NT2/D1 (cell line): Measurements from ENCODE around the gene IQGAP1.
"Not testable (repeated sequence)": the region's sequence is repeated elsewhere in the genome, so short reads cannot be mapped to it uniquely, and the experiment has no call there.

Source experiments
- DNase-seq: peaks from one replicate; pipeline ENCODE4 v3.0.0-alpha.2; 2011; ENCODE audit warnings: low read depth, low spot score
- H3K27me3 ChIP-seq: 2 replicates; pipeline ENCODE4 v1.6.0; 2011; ENCODE audit warnings: mild to moderate bottlenecking; ENCODE audit not compliant: insufficient read length, insufficient read depth
- H3K36me3 ChIP-seq: 2 replicates; pipeline ENCODE4 v1.6.1; 2011; ENCODE audit warnings: mild to moderate bottlenecking, low read length, mixed read lengths; ENCODE audit not compliant: insufficient read depth, insufficient read length
- H3K4me1 ChIP-seq: 2 replicates; pipeline ENCODE4 v1.5.1; 2011; ENCODE audit not compliant: insufficient read depth, insufficient read length
- H3K4me3 ChIP-seq: 2 replicates; pipeline ENCODE4 v1.5.1; 2011; ENCODE audit warnings: low read depth; ENCODE audit not compliant: insufficient read length
- H3K9ac ChIP-seq: 2 replicates; pipeline ENCODE4 v1.6.0; 2011; ENCODE audit warnings: low read depth; ENCODE audit not compliant: insufficient read length
- H3K9me3 ChIP-seq: 2 replicates; pipeline ENCODE4 v1.5.1; 2011; ENCODE audit warnings: mild to moderate bottlenecking, low read length; ENCODE audit not compliant: insufficient read depth
- SUZ12 ChIP-seq: IDR thresholded peaks from 2 replicates; pipeline ENCODE4 v1.6.1; 2011; ENCODE audit not compliant: insufficient read length, insufficient read depth; ENCODE audit errors: extremely low read depth
- YY1 ChIP-seq: IDR thresholded peaks from 2 replicates; pipeline ENCODE4 v1.6.1; 2011; ENCODE audit not compliant: insufficient read length, insufficient read depth
- ZNF274 ChIP-seq: IDR thresholded peaks from 2 replicates; pipeline ENCODE4 v1.6.1; 2011; ENCODE audit warnings: mild to moderate bottlenecking, low read depth, low read length

IQGAP1 gene

DNA sequence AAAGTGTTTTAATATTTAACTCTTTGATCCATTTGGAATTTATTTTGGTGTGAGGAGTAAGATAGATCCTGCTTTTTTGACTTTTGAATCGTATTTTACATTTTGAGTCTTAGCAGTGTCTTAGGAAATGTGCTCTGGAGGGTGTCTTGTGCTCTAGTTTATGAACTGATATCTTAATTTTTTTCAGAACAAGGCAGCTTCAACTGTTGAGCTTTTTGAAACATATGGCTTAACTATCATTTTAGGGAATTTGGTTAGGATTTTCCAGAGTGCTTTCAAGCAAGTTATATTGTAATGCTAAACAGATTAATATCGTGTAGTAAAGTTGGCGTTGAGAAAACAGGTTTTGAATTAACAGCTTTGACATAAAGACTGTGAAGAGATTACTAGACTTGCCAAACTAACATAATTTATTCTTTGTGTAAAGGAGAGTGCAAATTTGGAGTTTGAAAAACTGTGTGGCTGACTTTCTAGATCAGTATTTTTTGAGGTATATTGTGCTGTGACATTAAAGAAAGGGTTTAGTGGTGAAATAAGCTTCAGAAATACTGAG is 17.1 kb downstream of the IQGAP1 start:
- Histone ChIP-seq H3K36me3 (peaks cover 10% of the 10 kb centered on the region), H3K4me1 (peaks cover 4% of the 10 kb centered on the region), H3K9me3 (no peaks in the 10 kb centered on the region), H3K4me3 (no peak overlapping the region), H3K27me3 (no peaks in the 10 kb centered on the region), H3K9ac (no peak overlapping the region)
- TF ChIP-seq SUZ12 (no peak), YY1 (no peak), ZNF274 (no peak)
- DNase-seq: no peak

DNA sequence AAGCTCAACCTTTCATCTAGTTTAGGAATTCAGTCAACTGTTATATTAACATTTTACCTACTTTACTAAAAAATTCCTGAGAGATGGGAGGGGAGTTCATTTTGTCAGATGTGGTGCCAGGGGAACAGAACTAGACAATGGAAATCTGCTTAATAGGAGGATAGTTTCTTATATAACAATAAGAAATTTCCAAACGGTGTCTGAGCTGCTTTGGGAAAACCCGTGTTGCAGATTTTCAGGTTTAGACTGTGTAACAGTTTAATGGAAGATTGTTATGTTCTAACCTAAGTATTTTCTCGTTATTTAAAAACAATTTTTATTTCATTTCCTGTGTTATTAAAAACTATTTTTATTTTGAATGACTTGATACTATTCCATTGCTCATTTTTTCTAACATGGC is 19.3 kb downstream of the IQGAP1 start:
- H3K4me3 ChIP-seq: no peak overlapping the region
- peaks cover 10% of the 10 kb centered on the region for H3K36me3 ChIP-seq
- H3K27me3 ChIP-seq: no peaks in the 10 kb centered on the region
- no peak overlapping the region for H3K9ac ChIP-seq
- no peaks in the 10 kb centered on the region for H3K9me3 ChIP-seq
- H3K4me1 ChIP-seq: no peaks in the 10 kb centered on the region
- DNase-seq: no peak
- TF ChIP-seq SUZ12: no peak
- TF ChIP-seq YY1: no peak
- no peak for TF ChIP-seq ZNF274

DNA sequence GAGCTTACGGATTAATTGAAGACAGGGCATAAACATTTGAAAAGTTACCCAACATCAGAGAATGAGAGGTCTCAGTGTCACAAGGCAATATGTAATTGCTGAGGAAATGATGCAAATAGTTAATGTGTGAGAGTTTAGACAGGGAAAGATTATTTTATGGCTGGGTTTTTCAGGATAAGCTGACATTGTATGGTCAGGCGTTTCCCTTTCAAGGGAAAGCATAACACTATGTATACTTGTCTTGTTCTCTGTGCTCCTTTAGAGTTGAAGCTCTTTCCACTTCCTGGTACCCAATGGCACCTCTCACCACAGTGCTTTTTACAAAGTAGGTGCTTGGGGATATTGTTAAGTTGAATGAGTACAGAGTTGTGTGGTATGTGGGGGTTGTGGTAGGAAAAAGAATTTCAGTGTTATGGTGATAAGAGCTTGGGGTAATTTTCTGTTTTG is 19.9 kb downstream of the IQGAP1 start:
- Histone ChIP-seq H3K27me3 (no peaks in the 10 kb centered on the region), H3K9ac (no peak overlapping the region), H3K36me3 (peaks cover 10% of the 10 kb centered on the region), H3K4me1 (peaks cover 2% of the 10 kb centered on the region), H3K9me3 (no peaks in the 10 kb centered on the region), H3K4me3 (no peak overlapping the region)
- DNase-seq: no peak
- TF ChIP-seq ZNF274: no peak
- no peak for TF ChIP-seq SUZ12
- no peak for TF ChIP-seq YY1

DNA sequence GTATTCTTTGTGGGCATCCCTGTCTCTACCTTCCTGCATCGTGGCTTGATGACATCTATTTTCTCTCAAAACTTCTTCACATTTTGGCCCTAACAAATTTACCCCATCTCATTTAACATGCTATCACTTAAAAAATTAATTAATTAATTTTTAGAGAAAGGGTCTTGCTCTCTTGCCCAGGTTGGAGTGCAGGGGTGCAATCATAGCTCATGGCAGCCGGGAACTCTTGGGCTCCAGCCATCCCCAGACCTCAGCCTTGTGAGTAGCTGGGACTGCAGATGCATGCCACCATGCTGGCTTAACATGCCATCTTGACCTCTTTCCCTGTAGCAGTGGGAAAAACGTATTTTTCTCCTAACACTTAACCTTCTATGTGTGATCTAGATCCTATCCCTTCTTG is 20.6 kb downstream of the IQGAP1 start:
- Histone ChIP-seq H3K9ac (no peak overlapping the region), H3K4me1 (peaks cover 2% of the 10 kb centered on the region), H3K27me3 (no peaks in the 10 kb centered on the region), H3K36me3 (peaks cover 8% of the 10 kb centered on the region), H3K4me3 (no peak overlapping the region), H3K9me3 (no peaks in the 10 kb centered on the region)
- TF ChIP-seq YY1 (no peak), ZNF274 (no peak), SUZ12 (no peak)
- DNase-seq: no peak

DNA sequence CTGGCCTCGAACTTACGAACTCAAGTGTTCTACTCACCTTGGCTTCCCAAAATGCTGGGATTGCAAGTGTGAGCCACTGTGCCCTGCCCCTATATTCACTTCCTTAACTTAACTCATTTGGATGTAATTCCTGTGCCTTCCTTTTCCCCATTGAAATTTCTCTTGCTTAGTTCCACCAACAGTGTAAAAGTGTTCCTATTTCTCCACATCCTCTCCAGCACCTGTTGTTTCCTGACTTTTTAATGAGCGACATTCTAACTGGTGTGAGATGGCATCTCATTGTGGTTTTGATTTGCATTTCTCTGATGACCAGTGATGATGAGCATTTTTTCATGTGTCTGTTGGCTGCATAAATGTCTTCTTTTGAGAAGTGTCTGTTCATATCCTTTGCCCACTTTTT is 21.5 kb downstream of the IQGAP1 start:
- not testable (repeated sequence) for H3K4me1 ChIP-seq, H3K27me3 ChIP-seq, DNase-seq, H3K4me3 ChIP-seq, H3K9me3 ChIP-seq, H3K36me3 ChIP-seq, H3K9ac ChIP-seq

DNA sequence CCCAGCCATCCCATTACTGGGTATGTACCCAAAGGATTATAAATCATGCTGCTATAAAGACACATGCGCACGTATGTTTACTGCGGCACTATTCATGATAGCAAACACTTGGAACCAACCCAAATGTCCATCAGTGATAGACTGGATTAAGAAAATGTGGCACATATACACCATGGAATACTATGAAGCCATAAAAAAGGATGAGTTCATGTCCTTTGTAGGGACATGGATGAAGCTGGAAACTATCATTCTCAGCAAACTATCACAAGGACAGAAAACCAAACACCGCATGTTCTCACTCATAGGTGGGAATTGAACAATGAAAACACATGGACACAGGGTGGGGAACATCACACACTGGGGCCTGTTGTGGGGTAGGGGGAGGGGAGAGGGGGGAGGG is 22.3 kb downstream of the IQGAP1 start:
- H3K4me3 ChIP-seq, H3K9ac ChIP-seq, H3K36me3 ChIP-seq, DNase-seq, H3K9me3 ChIP-seq, H3K4me1 ChIP-seq, H3K27me3 ChIP-seq: not testable (repeated sequence)

DNA sequence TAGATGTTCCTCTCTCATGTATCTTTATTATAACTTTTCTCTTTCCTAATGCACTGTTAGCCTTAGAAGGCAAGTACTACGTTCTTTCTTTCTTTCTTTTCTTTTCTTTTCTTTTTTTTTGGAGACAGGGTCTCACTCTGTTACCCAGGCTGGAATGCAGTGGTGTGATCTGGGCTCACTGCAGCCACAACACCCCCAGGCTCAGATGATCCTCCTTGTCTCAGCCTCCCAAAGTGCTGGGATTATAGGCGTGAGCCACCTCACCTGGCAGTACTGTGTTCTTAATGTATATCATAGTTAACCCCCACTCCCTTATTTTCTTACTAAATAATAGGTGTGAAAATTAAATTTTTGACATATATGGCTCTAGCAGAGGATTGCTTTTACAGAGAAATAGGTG is 23.1 kb downstream of the IQGAP1 start:
- Histone ChIP-seq H3K9me3 (no peaks in the 10 kb centered on the region), H3K4me3 (no peak overlapping the region), H3K36me3 (peaks cover 9% of the 10 kb centered on the region), H3K4me1 (peaks cover 2% of the 10 kb centered on the region), H3K27me3 (no peaks in the 10 kb centered on the region), H3K9ac (no peak overlapping the region)
- TF ChIP-seq YY1 (no peak), SUZ12 (no peak)
- DNase-seq: no peak
